Stimulated activated CD4-positive, alpha-beta T cell treated with anti-CD3 and anti-CD28 coated beads, Interleukin-4, amount 100 ng/mL, for 4 hours (primary cell): ENCODE data around the gene CCDC175.

Experiments used
- DNase-seq, 2 experiments: peaks; one replicate each; pipeline ENCODE4 v3.0.0-alpha.2; 2020

The CCDC175 gene

DNA sequence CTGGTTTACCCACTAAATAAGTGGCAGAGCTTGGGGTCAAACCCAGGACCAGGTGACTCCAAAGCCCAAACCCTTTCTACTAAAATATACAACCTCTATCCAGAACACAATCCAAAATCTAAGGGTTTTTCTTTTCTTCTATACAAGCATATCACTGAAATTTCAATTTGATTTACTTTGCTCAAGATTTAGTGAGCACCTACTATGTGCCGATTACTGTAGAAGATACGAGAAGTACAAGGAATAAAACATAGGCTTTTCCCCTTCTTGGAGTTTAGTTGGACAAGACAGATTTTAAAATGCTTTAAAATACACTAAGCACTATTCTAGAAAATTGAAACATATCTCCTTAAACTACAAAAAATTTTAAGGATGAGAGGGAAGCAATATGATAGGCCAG lies 95.2 kb downstream of the CCDC175 start:
- DNase-seq: no peak

DNA sequence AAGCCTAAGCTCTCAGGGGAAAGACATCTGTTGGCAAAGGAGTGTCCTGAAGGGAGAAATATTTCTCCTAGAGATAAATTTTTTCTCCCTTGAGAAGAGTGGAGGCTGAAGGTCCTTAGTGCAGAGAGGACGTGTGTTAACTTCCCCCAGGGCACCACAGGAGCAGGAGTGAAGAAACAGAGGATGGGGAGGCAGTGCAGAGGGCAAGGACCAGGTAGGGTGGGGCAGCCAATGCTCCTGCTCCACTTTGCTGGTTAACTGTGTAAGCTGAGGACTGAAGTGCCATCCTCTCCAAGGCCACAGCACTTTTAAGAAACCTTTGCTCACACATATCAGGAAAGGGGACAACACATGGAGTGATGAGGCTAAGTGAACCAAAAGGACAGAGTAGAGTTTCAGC lies 96.4 kb downstream of the CCDC175 start:
- no peak for DNase-seq

DNA sequence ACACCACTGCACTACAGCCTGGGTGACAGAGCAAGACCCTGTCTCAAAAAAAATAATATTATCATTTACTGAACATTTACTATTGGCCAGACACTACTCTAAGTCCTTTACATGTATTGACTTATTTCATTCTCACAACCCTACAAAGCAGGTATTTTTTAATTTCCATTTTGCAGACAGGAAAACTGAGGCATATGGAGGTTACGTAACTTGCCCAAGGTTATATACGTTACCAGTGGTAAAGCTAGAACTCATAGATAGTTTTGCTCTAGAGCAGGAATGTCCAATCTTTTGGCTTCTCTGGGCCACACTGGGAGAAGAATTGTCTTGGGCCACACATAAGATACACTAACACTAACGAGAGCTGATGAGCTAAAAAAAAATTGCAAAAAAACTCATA lies 98.1 kb downstream of the CCDC175 start:
- DNase-seq: no peak

DNA sequence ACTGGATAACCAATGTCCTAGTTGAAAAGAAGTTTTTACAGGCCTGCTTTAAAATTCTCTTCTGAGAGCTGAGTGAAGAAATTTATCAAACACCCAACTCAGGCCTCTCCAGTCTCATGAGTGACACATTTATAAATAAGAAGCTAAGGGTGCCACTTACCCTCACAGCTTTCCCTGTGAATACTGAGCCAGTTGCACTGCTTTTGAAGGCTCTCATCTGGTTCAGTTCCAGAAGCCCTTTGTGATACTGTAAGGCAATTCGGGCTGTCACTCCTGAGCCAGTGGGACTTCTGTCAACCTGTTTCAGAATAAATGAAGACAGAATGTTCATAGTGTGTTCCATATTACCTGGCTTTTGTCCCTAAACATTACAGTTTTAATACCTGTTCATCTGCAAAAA lies 100.9 kb downstream of the CCDC175 start:
- DNase-seq: no peak

DNA sequence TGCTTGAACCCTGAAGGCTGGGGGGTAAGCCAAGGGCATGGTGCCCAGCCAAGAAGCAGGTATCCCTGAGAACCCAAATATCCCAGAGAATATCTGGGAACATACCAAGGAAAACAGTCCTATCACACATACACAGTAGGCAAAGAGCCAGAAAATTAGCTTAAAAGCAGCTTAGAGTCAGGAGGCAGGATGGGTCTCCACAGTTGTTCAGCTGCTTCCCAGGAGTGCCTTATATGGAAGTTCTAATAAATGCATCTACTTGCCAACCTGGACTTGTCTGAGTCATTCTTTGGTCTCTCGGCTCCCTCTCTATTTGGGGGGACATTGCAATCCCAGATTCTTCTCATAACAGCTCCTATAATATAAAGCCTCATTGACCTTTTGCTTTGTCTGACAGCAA lies 102.4 kb downstream of the CCDC175 start:
- DNase-seq: no peak

DNA sequence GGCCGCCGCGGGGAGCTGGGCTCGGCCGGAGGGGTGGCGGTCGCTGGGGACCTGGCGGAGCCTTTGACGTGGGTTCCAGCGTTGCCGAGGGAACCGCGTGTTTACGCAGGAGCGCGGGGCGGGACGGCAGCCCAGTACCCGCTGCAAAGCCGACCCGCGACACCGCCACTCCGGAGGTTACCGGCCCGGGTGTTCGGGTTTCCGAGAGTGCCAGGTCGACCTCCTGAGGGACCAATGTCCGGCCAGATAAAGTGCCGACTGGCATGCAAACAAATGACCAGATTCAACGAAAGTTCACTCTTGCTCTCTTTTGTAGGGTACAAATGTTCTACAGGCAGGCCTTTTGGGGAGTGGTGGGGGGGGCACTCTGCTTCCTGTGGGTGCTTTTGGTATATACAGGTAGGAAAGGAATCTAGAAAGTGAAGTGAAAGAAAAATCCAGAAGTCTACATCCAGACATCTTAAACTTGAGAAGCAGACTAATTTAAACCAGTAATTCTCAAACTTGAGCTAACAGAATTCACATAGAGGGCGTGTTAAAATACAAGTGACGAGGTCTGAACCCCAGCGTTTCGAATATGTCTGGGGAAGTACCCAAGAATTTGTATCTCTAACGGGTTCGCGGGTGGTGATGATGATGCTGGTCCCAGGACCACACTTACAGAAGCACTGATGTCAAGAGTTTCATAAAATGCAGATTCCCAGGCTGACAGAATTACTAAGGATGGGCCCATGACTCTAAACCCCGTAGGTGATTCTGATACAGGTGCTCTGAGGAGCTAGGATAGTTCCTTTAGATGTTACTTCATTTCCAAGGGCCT lies 111.1 kb downstream of the CCDC175 start, which contains the start of gene GPR135:
Gene GPR135, minus strand, starts transcription at position 65 of the 820 bp plus-strand sequence. CDS start 154 bp downstream, outside the sequence.
- peak; percentile 23 to 32 for DNase-seq

DNA sequence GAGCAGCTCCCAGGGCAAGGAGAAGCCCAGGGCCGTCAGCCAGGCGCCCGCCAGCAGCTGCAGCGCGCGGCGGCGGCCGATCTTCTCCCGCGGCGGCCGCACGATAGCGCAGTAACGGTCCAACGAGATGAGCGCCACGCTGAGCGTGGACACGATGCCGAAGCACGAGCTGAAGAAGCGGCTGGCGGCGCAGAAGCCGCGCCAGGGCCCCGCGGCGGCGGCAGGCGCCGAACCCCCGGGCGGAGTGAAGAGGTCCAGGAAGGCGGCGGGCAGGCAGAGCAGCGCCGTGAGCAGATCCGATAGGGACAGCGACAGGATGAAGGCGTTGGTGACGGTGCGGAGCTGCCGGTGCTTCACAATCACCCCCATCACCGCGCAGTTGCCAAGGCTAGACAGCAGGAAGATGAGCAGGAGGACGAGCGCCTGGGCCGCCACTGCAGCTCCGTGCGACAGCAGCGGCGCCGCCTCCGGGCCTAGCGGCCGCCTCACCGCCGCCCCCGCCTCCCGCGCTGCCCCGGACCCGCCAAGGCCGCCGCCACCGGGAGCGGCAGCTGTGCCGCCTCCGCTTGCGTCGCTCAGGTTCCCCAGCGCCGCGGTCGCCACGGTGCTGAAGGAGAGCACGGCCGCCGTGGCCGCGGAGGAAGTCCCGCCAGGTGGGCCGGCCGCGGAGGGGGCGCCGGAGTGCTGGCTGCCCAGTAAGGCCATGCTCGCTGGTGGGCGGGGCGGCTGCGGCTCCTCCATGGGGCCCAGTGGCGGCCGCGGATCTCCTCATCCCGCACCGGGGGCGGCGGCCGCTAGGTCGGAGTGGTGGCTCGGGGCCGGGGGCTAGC lies 111.9 kb downstream of the CCDC175 start:
- DNase-seq: peak; percentile 38 to 50

DNA sequence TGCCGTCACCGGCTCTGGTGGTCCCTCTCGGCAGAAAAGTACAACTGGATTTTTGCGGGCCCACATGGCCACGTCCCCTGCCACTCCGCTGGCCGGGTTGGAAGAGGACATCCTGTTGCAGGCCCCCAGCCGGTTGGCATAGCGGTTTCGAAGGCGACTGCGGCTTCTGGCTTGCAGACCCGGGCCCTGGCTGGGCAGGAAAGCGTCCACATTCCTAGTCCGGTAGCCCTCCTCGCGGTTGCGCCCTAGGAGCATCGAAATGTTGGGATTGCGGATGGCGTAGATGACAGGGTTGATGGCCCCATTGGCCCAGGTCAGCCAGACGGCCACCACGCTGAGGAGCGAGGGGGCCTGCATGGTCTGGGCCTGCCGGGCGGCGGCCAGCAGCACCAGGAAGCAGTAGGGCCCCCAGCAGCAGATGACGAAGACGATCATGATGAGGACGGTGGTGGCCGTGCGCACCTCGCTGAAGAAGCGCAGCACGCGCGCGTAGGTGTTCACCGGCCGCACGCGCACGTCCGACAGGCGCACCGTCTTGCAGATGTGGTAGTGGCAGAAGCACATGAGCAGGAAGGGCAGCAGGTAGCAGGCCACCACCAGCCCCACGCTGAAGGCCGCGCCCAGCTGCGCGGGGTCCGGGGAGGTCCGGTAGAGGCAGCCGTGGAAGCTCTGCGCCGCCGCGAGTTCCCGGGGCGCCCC lies 112.7 kb downstream of the CCDC175 start:
- DNase-seq: peak; percentile 8 to 23

DNA sequence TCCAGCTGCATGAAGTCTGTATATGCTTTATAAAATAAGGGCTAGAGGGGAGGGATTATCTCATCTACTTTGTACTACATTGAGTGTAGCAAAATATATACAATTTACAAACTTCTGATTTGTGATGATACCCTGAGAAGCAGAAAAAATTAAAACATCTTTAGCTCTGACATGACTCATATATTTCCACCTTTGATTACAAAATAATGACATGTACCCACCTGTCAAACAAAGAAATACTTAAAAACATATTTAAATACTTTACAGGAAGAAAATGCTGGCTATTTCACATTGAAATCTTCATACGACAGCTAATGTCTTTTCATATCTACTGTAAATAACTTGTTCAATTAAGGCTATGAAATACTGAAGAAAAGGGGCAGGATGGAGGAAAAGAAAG lies 114.7 kb downstream of the CCDC175 start:
- DNase-seq: no peak

DNA sequence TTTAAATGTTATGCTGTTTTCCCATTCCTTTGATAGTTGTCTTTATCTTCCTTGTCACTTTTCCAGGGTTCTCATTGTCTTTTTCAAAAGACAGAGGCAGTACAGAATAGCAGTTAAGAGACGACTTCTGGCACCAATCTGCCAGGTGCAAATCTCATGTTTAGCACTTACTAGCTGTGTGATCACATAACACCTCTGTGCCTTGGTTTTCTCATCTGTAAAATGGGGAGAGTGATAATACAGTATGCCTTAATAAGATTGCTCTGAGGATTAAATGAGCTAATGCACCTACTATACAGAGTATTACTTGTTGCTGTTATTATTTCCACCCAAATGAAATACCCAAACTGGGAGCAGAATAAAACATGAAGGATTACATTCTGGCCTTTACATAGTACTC lies 116.2 kb downstream of the CCDC175 start:
- no peak for DNase-seq

DNA sequence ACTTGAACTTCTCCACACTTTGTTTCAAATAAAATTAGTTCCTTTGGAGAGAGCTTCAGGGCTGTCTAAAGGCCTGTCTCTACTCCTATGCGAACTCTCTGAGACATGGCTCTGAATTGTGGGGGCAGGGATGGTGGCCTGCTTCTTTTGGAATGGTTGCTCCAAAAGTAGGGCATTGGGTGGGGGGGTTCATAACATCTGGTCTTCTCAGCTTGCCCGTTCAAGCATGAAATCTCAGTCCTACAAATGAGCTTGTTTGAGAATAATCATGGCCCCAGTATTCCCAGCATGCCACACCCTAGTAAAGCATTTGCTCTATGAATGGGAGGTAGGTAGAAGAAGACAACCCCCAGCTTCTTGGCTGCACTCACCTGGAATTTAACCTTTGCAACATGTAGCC lies 118.1 kb downstream of the CCDC175 start:
- DNase-seq: no peak

DNA sequence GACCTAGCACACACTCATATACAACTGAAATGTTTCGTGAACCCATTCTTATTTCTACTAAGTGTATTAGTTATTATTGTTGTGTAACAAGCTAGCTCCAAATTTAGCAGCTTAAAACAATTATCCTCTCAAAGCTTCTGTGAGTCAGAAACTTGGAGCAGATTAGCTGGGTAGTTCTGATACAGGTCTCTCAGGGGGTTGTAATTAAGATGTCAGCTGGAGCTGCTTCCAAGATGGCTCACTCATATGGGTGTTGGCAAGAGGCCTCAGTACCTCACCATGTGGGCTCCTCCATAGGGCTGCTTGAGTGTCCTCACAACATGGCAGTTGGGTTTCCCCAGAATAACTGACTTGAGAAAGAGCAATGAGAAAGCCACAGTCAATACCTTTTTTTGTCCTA lies 121.2 kb downstream of the CCDC175 start:
- no peak for DNase-seq
